Fibroblast of the aortic adventitia (primary cell): Measurements from ENCODE around the gene ITPKA. TPM values are rescaled to one million over a fixed set of nuclear protein-coding genes. Genes with fewer than 3 reads are reported as not detected.

Experiments used
- DNase-seq: peaks from one replicate; pipeline ENCODE4 v3.0.0-alpha.2; 2010; ENCODE audit warnings: low read depth
- H3K4me3 ChIP-seq: 2 replicates; pipeline ENCODE4 v1.5.1; 2011; ENCODE audit warnings: low read depth, mild to moderate bottlenecking, control low read depth, low read length, moderate library complexity
- CTCF ChIP-seq: IDR thresholded peaks from 2 replicates; pipeline ENCODE4 v1.5.1; 2011; ENCODE audit warnings: mild to moderate bottlenecking, low read length, control low read depth, inconsistent platforms; ENCODE audit not compliant: insufficient read depth
- total RNA-seq: library from RNA; depleted of rRNA; stranded (reverse); fragments of >200 nt; gene quantifications from 2 replicates; pipeline ENCODE4 v1.2.3, GENCODE V29; 2012; ENCODE audit warnings: low replicate concordance

The ITPKA gene
- total RNA-seq, 1 donor: 1.8 TPM

GRCh38 chr15:41473418-41473817 is 20.3 kb upstream of the ITPKA start:
- H3K4me3 ChIP-seq: no peak overlapping the region
- no peak for TF ChIP-seq CTCF
- no peak for DNase-seq

GRCh38 chr15:41474436-41474835 is 19.2 kb upstream of the ITPKA start:
- no peak overlapping the region for H3K4me3 ChIP-seq
- no peak for DNase-seq
- no peak for TF ChIP-seq CTCF

- no peak for DNase-seq
- H3K4me3 ChIP-seq: no peak overlapping the region
- TF ChIP-seq CTCF: no peak
Measured at GRCh38 chr15:41474941-41475340, 18.7 kb upstream of the ITPKA start.

GRCh38 chr15:41476416-41477048 is 17.1 kb upstream of the ITPKA start:
- no peak for TF ChIP-seq CTCF
- no peak overlapping the region for H3K4me3 ChIP-seq
- DNase-seq: peak; percentile 28

GRCh38 chr15:41480396-41481140 is 13.1 kb upstream of the ITPKA start:
- no peak overlapping the region for H3K4me3 ChIP-seq
- DNase-seq: no peak
- TF ChIP-seq CTCF: no peak

GRCh38 chr15:41482110-41482877 is 11.4 kb upstream of the ITPKA start:
- no peak for DNase-seq
- no peak overlapping the region for H3K4me3 ChIP-seq
- TF ChIP-seq CTCF: no peak
